Activated CD8-positive, alpha-beta memory T cell treated with anti-CD3 and anti-CD28 coated beads, Interleukin-2, amount 50 U/mL, for 1 hour (primary cell): Measurements from ENCODE around the gene STMP1.

ENCODE experiments used
- DNase-seq: peaks from one replicate; pipeline ENCODE4 v3.0.0-alpha.2; 2020; ENCODE audit errors: extremely low read depth

The STMP1 gene

DNA sequence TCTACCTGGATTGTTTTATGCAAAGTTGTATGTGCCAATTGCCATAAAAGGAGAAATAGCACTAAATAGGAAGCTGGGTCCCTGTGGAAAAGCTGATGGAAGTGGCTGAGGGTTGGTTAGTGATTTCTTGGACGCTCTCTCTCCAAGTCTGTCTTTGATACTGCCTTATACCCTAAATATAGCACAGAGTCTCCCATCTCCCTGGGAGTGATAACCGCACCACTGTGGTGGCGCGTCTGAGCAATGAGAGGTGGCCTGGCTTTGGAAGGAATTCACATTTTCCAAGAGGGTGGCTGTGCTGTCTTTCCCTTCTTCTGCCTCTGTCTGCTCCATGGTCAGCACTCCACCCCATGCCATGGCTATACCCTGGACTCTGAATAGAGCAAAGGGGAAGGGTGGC, 31.2 kb downstream of the STMP1 start:
- no peak for DNase-seq

GRCh38 chr7:135697276-135698049, 35.1 kb downstream of the STMP1 start:
- no peak for DNase-seq

GRCh38 chr7:135704074-135704473, 41.8 kb downstream of the STMP1 start:
- DNase-seq, result no peak

- DNase-seq, result no peak
Measured at GRCh38 chr7:135704698-135705097, 42.4 kb downstream of the STMP1 start.

- no peak for DNase-seq
Measured at GRCh38 chr7:135706038-135706742, 43.9 kb downstream of the STMP1 start.

DNA sequence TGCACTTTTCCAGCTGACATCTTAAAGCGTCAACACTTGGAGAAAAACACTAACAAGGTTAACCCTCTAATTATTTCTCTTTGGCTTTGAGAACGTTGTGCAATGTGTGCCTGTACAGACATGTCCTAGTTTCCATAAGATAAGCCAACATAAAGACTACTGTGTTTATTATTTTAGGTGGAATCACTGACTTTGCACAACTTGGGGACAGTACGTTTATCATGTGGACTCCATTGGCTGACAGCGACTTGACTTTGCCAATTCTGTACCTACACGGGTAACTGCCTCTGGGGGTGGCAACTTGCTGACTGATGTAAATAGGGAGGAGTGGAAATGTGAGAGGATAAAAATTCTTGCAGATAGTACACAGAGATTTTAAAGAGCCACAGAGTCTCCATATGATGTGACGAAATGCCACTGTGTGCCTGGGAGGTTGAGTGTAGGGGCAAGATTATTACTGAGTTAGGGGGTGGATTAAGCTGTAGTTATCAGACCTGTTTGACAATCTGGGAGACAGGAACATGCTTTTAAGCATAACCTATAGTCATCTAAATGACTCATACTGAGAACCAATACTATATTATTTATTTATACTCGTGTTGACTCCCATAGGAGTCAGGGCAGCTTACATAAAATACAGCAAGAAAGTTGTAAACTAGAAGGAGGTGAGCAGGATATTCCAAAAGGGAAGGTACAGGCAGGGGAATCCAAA, 44.7 kb downstream of the STMP1 start:
- no peak for DNase-seq

DNA sequence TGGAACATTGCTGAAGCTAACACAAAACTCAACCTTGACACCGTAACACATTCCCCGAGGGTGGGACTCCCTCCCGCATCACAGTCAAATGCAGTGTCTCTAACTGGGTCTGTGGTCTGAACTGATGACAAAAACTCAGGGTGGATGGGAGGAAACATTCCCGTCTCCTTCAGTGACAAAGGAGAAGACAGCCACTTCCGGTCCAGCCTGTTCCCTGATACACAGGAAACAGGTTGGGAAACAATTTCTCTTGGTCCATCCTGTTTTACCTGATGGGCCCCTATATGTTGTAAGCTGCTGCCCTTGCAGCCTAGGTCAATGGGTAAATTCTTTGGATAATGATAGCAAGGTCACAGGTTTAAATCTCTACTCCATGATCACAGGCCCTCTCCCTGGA, 45.3 kb downstream of the STMP1 start:
- no peak for DNase-seq

- DNase-seq, result no peak
Measured at GRCh38 chr7:135708041-135708440, 45.7 kb downstream of the STMP1 start.

GRCh38 chr7:135709508-135709907, 47.2 kb downstream of the STMP1 start:
- no peak for DNase-seq

- DNase-seq, result no peak
Measured at GRCh38 chr7:135710417-135711138, 48.3 kb downstream of the STMP1 start.

DNA sequence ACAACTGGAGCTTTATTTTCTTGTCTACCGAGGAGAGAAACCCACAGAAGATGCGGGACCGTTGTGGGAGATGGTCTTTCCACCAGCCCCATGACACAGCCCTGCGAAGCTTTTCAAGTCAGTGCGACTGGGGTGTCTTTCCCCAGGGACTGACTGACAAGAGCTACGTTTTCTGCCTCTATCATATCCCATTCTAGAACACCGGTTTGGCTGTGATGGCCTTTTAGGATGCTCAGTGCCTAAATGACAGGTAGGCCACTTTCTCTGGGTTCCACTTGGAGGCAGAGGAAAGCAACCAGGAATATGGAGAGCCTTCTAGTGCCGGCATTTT, 48.8 kb downstream of the STMP1 start:
- no peak for DNase-seq

- no peak for DNase-seq
Measured at GRCh38 chr7:135712182-135712782, 50.0 kb downstream of the STMP1 start.

DNA sequence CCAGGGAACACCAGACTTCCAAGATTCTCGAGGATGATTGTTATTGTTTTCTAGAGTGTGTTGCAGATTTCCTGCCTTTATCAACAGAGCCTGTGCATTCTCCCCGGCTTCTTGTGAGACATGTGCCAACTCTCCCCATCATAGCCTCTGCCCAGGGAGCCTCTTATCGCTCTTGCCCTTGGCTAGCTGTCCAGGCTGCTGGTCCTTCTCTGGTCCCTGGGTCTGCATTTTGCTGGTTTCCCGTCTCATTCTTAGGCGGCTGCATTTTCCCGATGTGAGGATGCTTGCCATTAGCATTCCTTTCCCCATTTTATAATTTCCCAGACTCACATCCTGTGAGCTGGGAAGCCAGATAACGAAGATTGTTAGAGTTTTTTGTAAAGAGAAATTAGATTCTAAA, 50.5 kb downstream of the STMP1 start:
- no peak for DNase-seq

DNA sequence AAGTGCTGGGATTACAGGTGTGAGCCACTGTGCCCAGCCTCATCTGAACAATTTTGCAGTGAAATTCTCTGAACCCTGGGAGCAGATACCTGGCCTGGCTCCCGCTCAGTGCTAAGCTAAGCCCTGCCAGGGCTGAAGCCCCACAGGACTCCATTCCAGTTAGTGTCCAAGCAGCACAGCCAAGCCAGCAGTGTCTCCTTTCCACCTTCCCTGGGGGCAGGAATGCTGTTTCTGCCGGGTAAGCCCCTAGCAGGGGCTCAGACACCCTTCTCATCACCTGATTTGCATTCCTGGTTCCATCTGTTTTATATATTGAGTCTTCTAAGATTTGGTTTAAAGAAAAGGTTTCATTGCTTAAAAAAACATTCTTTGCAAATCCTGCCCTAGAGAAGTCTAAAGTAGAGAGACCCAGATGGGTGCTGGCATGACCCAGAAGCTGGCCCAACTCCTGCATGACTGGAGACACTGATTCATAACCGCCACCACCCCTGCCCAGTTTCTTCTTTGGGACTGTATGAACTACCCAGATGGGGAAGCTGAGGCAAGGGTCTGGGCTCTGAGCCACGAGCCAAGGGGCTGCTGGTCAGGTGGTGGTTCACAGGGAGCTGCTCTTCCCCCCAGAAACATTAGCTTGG, 51.6 kb downstream of the STMP1 start:
- no peak for DNase-seq

- no peak for DNase-seq
Measured at GRCh38 chr7:135714534-135715009, 52.3 kb downstream of the STMP1 start.

GRCh38 chr7:135715055-135715522, 52.8 kb downstream of the STMP1 start:
- DNase-seq, result no peak

DNA sequence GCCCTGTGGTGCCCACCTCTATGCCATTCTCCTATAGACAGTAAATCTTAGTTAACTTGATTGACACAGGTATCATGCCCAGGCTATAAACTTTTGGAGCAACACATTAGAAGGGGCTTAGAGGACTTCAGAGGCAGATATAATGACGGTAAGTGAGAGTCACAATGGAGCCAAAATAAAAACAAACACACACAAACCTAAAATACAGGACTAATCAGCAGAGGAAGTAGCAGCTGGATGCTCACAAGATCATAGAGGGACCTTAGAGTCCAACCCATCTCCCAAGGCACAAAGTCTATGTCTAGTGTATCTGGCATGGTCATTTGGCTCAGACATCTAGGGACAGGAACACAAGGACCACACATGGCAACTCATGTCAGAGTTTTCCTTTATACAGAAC, 53.4 kb downstream of the STMP1 start:
- no peak for DNase-seq

GRCh38 chr7:135716677-135717238, 54.4 kb downstream of the STMP1 start:
- DNase-seq, result no peak

DNA sequence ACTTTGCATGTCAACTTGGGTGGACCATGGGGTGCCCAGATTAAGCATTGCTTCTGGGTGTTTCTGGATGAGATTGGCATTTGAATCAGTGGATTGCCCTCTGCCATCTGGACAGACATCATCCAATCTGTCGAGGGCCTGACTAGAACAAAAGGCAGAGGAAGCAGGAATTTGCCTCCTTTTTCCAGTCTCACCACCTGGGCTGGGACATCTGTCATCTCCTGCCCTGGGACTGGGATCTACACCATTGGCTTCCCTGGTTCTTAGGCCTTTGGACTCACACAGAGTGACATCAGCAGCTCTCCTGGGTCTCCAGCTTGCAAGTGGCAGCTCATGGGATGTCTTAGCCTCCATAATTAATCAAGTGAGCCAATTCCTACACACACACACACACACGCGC, 55.4 kb downstream of the STMP1 start:
- DNase-seq, result no peak

GRCh38 chr7:135718219-135718618, 55.9 kb downstream of the STMP1 start:
- DNase-seq, result no peak
